GM21526 (cell line): ENCODE measurements around the gene ZNF185.

Experiments
- ATAC-seq: cut with Tn5 transposase; IDR thresholded peaks from one replicate; pipeline ENCODE4 v1.9.1; 2021; ENCODE audit warnings: moderate library complexity; ENCODE audit not compliant: unreplicated experiment, low FRiP score

Gene ZNF185

GRCh38 chrX:152945021-152945979 is 47.4 kb downstream of the ZNF185 start:
- ATAC-seq: no peak

DNA sequence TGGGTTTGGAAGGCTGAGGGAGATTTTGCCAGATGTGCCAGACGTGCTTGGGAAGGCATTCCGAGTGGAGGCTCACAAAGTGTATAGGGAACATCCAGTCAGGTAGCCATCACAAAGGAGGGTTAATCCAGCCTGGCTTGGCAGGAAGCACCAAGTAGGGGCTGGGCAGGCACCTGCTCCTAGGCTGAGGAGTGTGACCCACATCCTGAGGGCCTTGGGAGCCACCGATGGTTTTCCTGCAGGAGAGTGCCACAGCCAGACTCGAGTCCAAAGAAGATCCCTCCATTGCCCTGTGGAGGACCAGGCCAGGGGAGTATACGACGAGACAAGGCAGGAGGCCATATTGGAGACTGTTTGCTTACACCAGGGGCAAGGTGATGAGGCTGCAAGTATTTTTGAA is 48.8 kb downstream of the ZNF185 start:
- no peak for ATAC-seq
